ENCODE measurements around the gene FAM168A. TPM values are rescaled to one million over a fixed set of nuclear protein-coding genes. Genes with fewer than 3 reads are reported as not detected.

The FAM168A gene
- total RNA-seq, 2 experiments from 2014 or later = 10.1 to 23.7 TPM

- H3K4me1 ChIP-seq (ENCODE audit: insufficient read depth, low read length, poor library complexity, severe bottlenecking) = no peaks in the 10 kb centered on the region
- POLR2A ChIA-PET = no interaction called here
- no peak overlapping the region for H3K27ac ChIP-seq (ENCODE audit: low read depth, low read length, poor library complexity, severe bottlenecking)
- intact Hi-C loops (cut with micrococcal nuclease; ENCODE audit: unreplicated experiment) = no loop called here
- H3K4me2 ChIP-seq (ENCODE audit: low read length) = no peak overlapping the region
- no peak overlapping the region for H2AFZ ChIP-seq (ENCODE audit: low read length)
- H3K9me2 ChIP-seq (ENCODE audit: insufficient read depth, low read length) = no peaks in the 10 kb centered on the region
- H3K79me2 ChIP-seq (ENCODE audit: insufficient read depth, low read depth, low read length) = no peaks in the 10 kb centered on the region
- no peak for DNase-seq (ENCODE audit: low spot score)
- CTCF ChIA-PET (ENCODE audit: unreplicated experiment) = no interaction called here
- TF ChIP-seq EZH2phosphoT487 (IDR thresholded peaks at IDR 0.05; ENCODE audit: borderline replicate concordance, low read depth, low read length) = no peak
- no peak for TF ChIP-seq CTCF (conservative IDR thresholded peaks at IDR 0.05; ENCODE audit: low read length)
- H3K4me3 ChIP-seq (ENCODE audit: low read depth, low read length, poor library complexity, severe bottlenecking) = no peak overlapping the region
- H3K36me3 ChIP-seq (ENCODE audit: insufficient read depth, low read length) = peaks cover 19% of the 10 kb centered on the region
- no peaks in the 10 kb centered on the region for H3K9me3 ChIP-seq (ENCODE audit: low read length)
- no peaks in the 10 kb centered on the region for H4K20me1 ChIP-seq (ENCODE audit: insufficient read depth, low read length)
- BruUV-seq (replicated peaks) = no TSS peak
Observed at GRCh38 chr11:73411031-73411430, 186.9 kb downstream of the FAM168A start.

GRCh38 chr11:73410627-73411026 is 187.3 kb downstream of the FAM168A start:
- Histone ChIP-seq H4K20me1 (ENCODE audit: insufficient read depth, low read length) (no peaks in the 10 kb centered on the region), H2AFZ (ENCODE audit: low read length) (no peak overlapping the region), H3K4me1 (ENCODE audit: insufficient read depth, low read length, poor library complexity, severe bottlenecking) (no peaks in the 10 kb centered on the region), H3K4me3 (ENCODE audit: low read depth, low read length, poor library complexity, severe bottlenecking) (no peak overlapping the region), H3K9me2 (ENCODE audit: insufficient read depth, low read length) (no peaks in the 10 kb centered on the region), H3K27ac (ENCODE audit: low read depth, low read length, poor library complexity, severe bottlenecking) (no peak overlapping the region), H3K4me2 (ENCODE audit: low read length) (no peak overlapping the region), H3K9me3 (ENCODE audit: low read length) (no peaks in the 10 kb centered on the region), H3K79me2 (ENCODE audit: insufficient read depth, low read depth, low read length) (no peaks in the 10 kb centered on the region), H3K36me3 (ENCODE audit: insufficient read depth, low read length) (peaks cover 19% of the 10 kb centered on the region)
- no TSS peak for BruUV-seq (replicated peaks)
- no peak for DNase-seq (ENCODE audit: low spot score)
- TF ChIP-seq CTCF (conservative IDR thresholded peaks at IDR 0.05; ENCODE audit: low read length) (no peak), EZH2phosphoT487 (IDR thresholded peaks at IDR 0.05; ENCODE audit: borderline replicate concordance, low read depth, low read length) (no peak)
- ChIA-PET POLR2A (no interaction called here), CTCF (ENCODE audit: unreplicated experiment) (no interaction called here)
- intact Hi-C loops (cut with micrococcal nuclease; ENCODE audit: unreplicated experiment) = no loop called here

- intact Hi-C loops (cut with micrococcal nuclease; ENCODE audit: unreplicated experiment) = no loop called here
- POLR2A ChIA-PET = no interaction called here
Observed at GRCh38 chr11:73409431-73409830, 188.5 kb downstream of the FAM168A start.

More at GRCh38 chr11:73409431-73409830, 188.5 kb downstream of the FAM168A start:
- no peaks in the 10 kb centered on the region for H3K79me2 ChIP-seq (ENCODE audit: insufficient read depth, low read depth, low read length)
- no peak for DNase-seq (ENCODE audit: low spot score)
- no peaks in the 10 kb centered on the region for H3K4me1 ChIP-seq (ENCODE audit: insufficient read depth, low read length, poor library complexity, severe bottlenecking)
- TF ChIP-seq CTCF (conservative IDR thresholded peaks at IDR 0.05; ENCODE audit: low read length) = no peak
- TF ChIP-seq EZH2phosphoT487 (IDR thresholded peaks at IDR 0.05; ENCODE audit: borderline replicate concordance, low read depth, low read length) = no peak
- H3K9me2 ChIP-seq (ENCODE audit: insufficient read depth, low read length) = no peaks in the 10 kb centered on the region
- H3K9me3 ChIP-seq (ENCODE audit: low read length) = no peaks in the 10 kb centered on the region
- CTCF ChIA-PET (ENCODE audit: unreplicated experiment) = no interaction called here
- no peak overlapping the region for H3K27ac ChIP-seq (ENCODE audit: low read depth, low read length, poor library complexity, severe bottlenecking)
- no peak overlapping the region for H3K4me2 ChIP-seq (ENCODE audit: low read length)
- H2AFZ ChIP-seq (ENCODE audit: low read length) = no peak overlapping the region
- no TSS peak for BruUV-seq (replicated peaks)
- H4K20me1 ChIP-seq (ENCODE audit: insufficient read depth, low read length) = no peaks in the 10 kb centered on the region
- peaks cover 19% of the 10 kb centered on the region for H3K36me3 ChIP-seq (ENCODE audit: insufficient read depth, low read length)
- no peak overlapping the region for H3K4me3 ChIP-seq (ENCODE audit: low read depth, low read length, poor library complexity, severe bottlenecking)
